Measurements from ENCODE around the gene FLT3.

The FLT3 gene

DNA sequence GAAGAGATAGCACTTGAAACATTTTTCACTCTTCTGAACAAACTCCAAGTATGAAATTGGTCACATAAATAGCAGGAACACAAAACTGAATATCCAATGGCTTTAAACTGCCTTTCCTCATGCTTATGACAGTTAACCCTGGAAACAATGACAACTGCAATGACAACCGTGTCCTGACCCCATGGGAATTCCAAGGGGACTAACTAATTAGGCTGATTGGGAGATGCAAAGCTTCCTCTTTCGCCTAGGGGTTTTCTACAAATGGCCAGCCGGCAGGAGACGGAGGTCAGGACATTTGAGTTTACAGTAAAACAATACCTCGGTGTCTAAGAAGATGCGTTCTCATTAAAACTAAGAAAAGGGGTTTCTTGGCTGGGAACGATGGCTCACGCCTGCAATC lies 58.9 kb downstream of the FLT3 start:
- H3K9me3 ChIP-seq (replicated peaks in 1 of 2; ENCODE audit: control insufficient read depth in 2 of 2, insufficient read depth in 1 of 2, low read depth in 1 of 2, low read length in 2 of 2) = no peaks in the 10 kb centered on the region
- H2BK120ac ChIP-seq (ENCODE audit: low read depth, low read length) = no peak overlapping the region
- no peak for DNase-seq (ENCODE audit: low spot score)
- no peaks in the 10 kb centered on the region for H3K27me3 ChIP-seq (ENCODE audit: control insufficient read depth in 3 of 3, insufficient read depth in 3 of 3, low read depth in 1 of 3, low read length in 3 of 3)
- H4K91ac ChIP-seq (ENCODE audit: low read depth, low read length, poor library complexity) = no peak overlapping the region
- no peaks in the 10 kb centered on the region for H3K36me3 ChIP-seq (replicated peaks in 1 of 2; ENCODE audit: control insufficient read depth in 2 of 2, insufficient read depth in 2 of 2, low read length in 2 of 2)
- H2AK5ac ChIP-seq (ENCODE audit: low read depth, low read length) = no peak overlapping the region
- H3K4ac ChIP-seq (ENCODE audit: low read length) = no peak overlapping the region
- H3K27ac ChIP-seq (replicated peaks; ENCODE audit: low read length) = no peak overlapping the region
- no peak overlapping the region for H3K4me2 ChIP-seq (ENCODE audit: insufficient read depth, low read length, poor library complexity, severe bottlenecking)
- no peak overlapping the region for H4K8ac ChIP-seq (ENCODE audit: low read depth, low read length)
- H2AFZ ChIP-seq (ENCODE audit: low read length) = no peak overlapping the region
- H3K23ac ChIP-seq (ENCODE audit: low read depth, low read length, poor library complexity) = no peak overlapping the region
- H2BK12ac ChIP-seq (ENCODE audit: low read length) = no peak overlapping the region
- peaks cover 0 to 5% of the 10 kb centered on the region in 2 donors for H3K4me1 ChIP-seq (ENCODE audit: control insufficient read depth in 2 of 2, insufficient read depth in 1 of 2, low read depth in 1 of 2, low read length in 2 of 2)
- no peak overlapping the region for H2BK5ac ChIP-seq (ENCODE audit: low read length)
- H3K18ac ChIP-seq (ENCODE audit: low read length) = no peak overlapping the region
- no peak overlapping the region for H3K14ac ChIP-seq (ENCODE audit: low read length)
- no CpG with 5 or more reads among the region's 8 CpGs for WGBS, 2 donors (ENCODE audit: extremely low coverage in 2 of 2, insufficient read length in 2 of 2, insufficient replicate concordance in 1 of 2)
- no peak overlapping the region for H2BK15ac ChIP-seq (ENCODE audit: low read length)
- H3K4me3 ChIP-seq (ENCODE audit: low read length in 2 of 2) = no peak overlapping the region
- H3K9ac ChIP-seq (ENCODE audit: low read depth, low read length, poor library complexity) = no peak overlapping the region
- H3K79me1 ChIP-seq (ENCODE audit: low read depth, low read length) = no peaks in the 10 kb centered on the region

GRCh38 chr13:28041031-28041461 lies 59.3 kb downstream of the FLT3 start:
- H3K9ac ChIP-seq (ENCODE audit: low read depth, low read length, poor library complexity) = no peak overlapping the region
- no peak overlapping the region for H3K14ac ChIP-seq (ENCODE audit: low read length)
- no peak overlapping the region for H2BK15ac ChIP-seq (ENCODE audit: low read length)
- H2BK120ac ChIP-seq (ENCODE audit: low read depth, low read length) = no peak overlapping the region
- H2BK5ac ChIP-seq (ENCODE audit: low read length) = no peak overlapping the region
- H3K18ac ChIP-seq (ENCODE audit: low read length) = no peak overlapping the region
- H4K8ac ChIP-seq (ENCODE audit: low read depth, low read length) = no peak overlapping the region
- H3K23ac ChIP-seq (ENCODE audit: low read depth, low read length, poor library complexity) = no peak overlapping the region
- WGBS, 2 donors (ENCODE audit: extremely low coverage in 2 of 2, insufficient read length in 2 of 2, insufficient replicate concordance in 1 of 2) = no CpG with 5 or more reads among the region's 4 CpGs
- no peaks in the 10 kb centered on the region for H3K9me3 ChIP-seq (replicated peaks in 1 of 2; ENCODE audit: control insufficient read depth in 2 of 2, insufficient read depth in 1 of 2, low read depth in 1 of 2, low read length in 2 of 2)
- no peak for DNase-seq (ENCODE audit: low spot score)
- H3K27ac ChIP-seq (replicated peaks; ENCODE audit: low read length) = no peak overlapping the region
- no peak overlapping the region for H2AFZ ChIP-seq (ENCODE audit: low read length)
- no peaks in the 10 kb centered on the region for H3K27me3 ChIP-seq (ENCODE audit: control insufficient read depth in 3 of 3, insufficient read depth in 3 of 3, low read depth in 1 of 3, low read length in 3 of 3)
- H4K91ac ChIP-seq (ENCODE audit: low read depth, low read length, poor library complexity) = no peak overlapping the region
- no peaks in the 10 kb centered on the region for H3K36me3 ChIP-seq (replicated peaks in 1 of 2; ENCODE audit: control insufficient read depth in 2 of 2, insufficient read depth in 2 of 2, low read length in 2 of 2)
- no peaks in the 10 kb centered on the region for H3K79me1 ChIP-seq (ENCODE audit: low read depth, low read length)
- no peak overlapping the region for H3K4me2 ChIP-seq (ENCODE audit: insufficient read depth, low read length, poor library complexity, severe bottlenecking)
- H2AK5ac ChIP-seq (ENCODE audit: low read depth, low read length) = no peak overlapping the region
- no peak overlapping the region for H3K4ac ChIP-seq (ENCODE audit: low read length)
- H2BK12ac ChIP-seq (ENCODE audit: low read length) = no peak overlapping the region
- peaks cover 0 to 4% of the 10 kb centered on the region in 2 donors for H3K4me1 ChIP-seq (ENCODE audit: control insufficient read depth in 2 of 2, insufficient read depth in 1 of 2, low read depth in 1 of 2, low read length in 2 of 2)
- H3K4me3 ChIP-seq (ENCODE audit: low read length in 2 of 2) = no peak overlapping the region

GRCh38 chr13:28037399-28037798 lies 63.0 kb downstream of the FLT3 start:
- Histone ChIP-seq H3K4me2 (ENCODE audit: insufficient read depth, low read length, poor library complexity, severe bottlenecking) (no peak overlapping the region), H3K18ac (ENCODE audit: low read length) (no peak overlapping the region), H3K79me1 (ENCODE audit: low read depth, low read length) (no peaks in the 10 kb centered on the region), H3K4ac (ENCODE audit: low read length) (no peak overlapping the region), H2BK5ac (ENCODE audit: low read length) (no peak overlapping the region), H4K91ac (ENCODE audit: low read depth, low read length, poor library complexity) (no peak overlapping the region), H3K27ac (replicated peaks; ENCODE audit: low read length) (no peak overlapping the region), H3K4me1 (ENCODE audit: control insufficient read depth in 2 of 2, insufficient read depth in 1 of 2, low read depth in 1 of 2, low read length in 2 of 2) (peaks cover 0 to 2% of the 10 kb centered on the region in 2 donors), H4K8ac (ENCODE audit: low read depth, low read length) (no peak overlapping the region), H2BK12ac (ENCODE audit: low read length) (no peak overlapping the region), H3K36me3 (replicated peaks in 1 of 2; ENCODE audit: control insufficient read depth in 2 of 2, insufficient read depth in 2 of 2, low read length in 2 of 2) (no peaks in the 10 kb centered on the region), H3K14ac (ENCODE audit: low read length) (no peak overlapping the region), H3K9me3 (replicated peaks in 1 of 2; ENCODE audit: control insufficient read depth in 2 of 2, insufficient read depth in 1 of 2, low read depth in 1 of 2, low read length in 2 of 2) (no peaks in the 10 kb centered on the region), H2AK5ac (ENCODE audit: low read depth, low read length) (no peak overlapping the region), H2AFZ (ENCODE audit: low read length) (no peak overlapping the region), H3K4me3 (ENCODE audit: low read length in 2 of 2) (no peak overlapping the region), H2BK120ac (ENCODE audit: low read depth, low read length) (no peak overlapping the region), H2BK15ac (ENCODE audit: low read length) (no peak overlapping the region), H3K9ac (ENCODE audit: low read depth, low read length, poor library complexity) (no peak overlapping the region), H3K27me3 (ENCODE audit: control insufficient read depth in 3 of 3, insufficient read depth in 3 of 3, low read depth in 1 of 3, low read length in 3 of 3) (no peaks in the 10 kb centered on the region), H3K23ac (ENCODE audit: low read depth, low read length, poor library complexity) (no peak overlapping the region)
- no CpG with 5 or more reads among the region's 2 CpGs for WGBS, 2 donors (ENCODE audit: extremely low coverage in 2 of 2, insufficient read length in 2 of 2, insufficient replicate concordance in 1 of 2)
- DNase-seq (ENCODE audit: low spot score) = no peak

GRCh38 chr13:28035146-28035782 lies 65.1 kb downstream of the FLT3 start:
- WGBS, 2 donors (ENCODE audit: extremely low coverage in 2 of 2, insufficient read length in 2 of 2, insufficient replicate concordance in 1 of 2) = no CpG with 5 or more reads among the region's 6 CpGs
- DNase-seq (ENCODE audit: low spot score) = no peak
- H3K23ac ChIP-seq (ENCODE audit: low read depth, low read length, poor library complexity) = no peak overlapping the region

More at GRCh38 chr13:28035146-28035782, 65.1 kb downstream of the FLT3 start:
- Histone ChIP-seq H4K8ac (ENCODE audit: low read depth, low read length) (no peak overlapping the region), H3K27ac (replicated peaks; ENCODE audit: low read length) (no peak overlapping the region), H3K4me1 (ENCODE audit: control insufficient read depth in 2 of 2, insufficient read depth in 1 of 2, low read depth in 1 of 2, low read length in 2 of 2) (no peaks in the 10 kb centered on the region), H3K4me2 (ENCODE audit: insufficient read depth, low read length, poor library complexity, severe bottlenecking) (no peak overlapping the region), H3K27me3 (ENCODE audit: control insufficient read depth in 3 of 3, insufficient read depth in 3 of 3, low read depth in 1 of 3, low read length in 3 of 3) (no peaks in the 10 kb centered on the region), H3K36me3 (replicated peaks in 1 of 2; ENCODE audit: control insufficient read depth in 2 of 2, insufficient read depth in 2 of 2, low read length in 2 of 2) (no peaks in the 10 kb centered on the region), H2BK120ac (ENCODE audit: low read depth, low read length) (no peak overlapping the region), H2AK5ac (ENCODE audit: low read depth, low read length) (no peak overlapping the region), H2BK5ac (ENCODE audit: low read length) (no peak overlapping the region), H3K4me3 (ENCODE audit: low read length in 2 of 2) (no peak overlapping the region), H3K14ac (ENCODE audit: low read length) (no peak overlapping the region), H3K79me1 (ENCODE audit: low read depth, low read length) (no peaks in the 10 kb centered on the region), H3K9me3 (replicated peaks in 1 of 2; ENCODE audit: control insufficient read depth in 2 of 2, insufficient read depth in 1 of 2, low read depth in 1 of 2, low read length in 2 of 2) (no peaks in the 10 kb centered on the region), H2AFZ (ENCODE audit: low read length) (no peak overlapping the region), H2BK12ac (ENCODE audit: low read length) (no peak overlapping the region), H3K18ac (ENCODE audit: low read length) (no peak overlapping the region), H3K4ac (ENCODE audit: low read length) (no peak overlapping the region), H3K9ac (ENCODE audit: low read depth, low read length, poor library complexity) (no peak overlapping the region), H4K91ac (ENCODE audit: low read depth, low read length, poor library complexity) (no peak overlapping the region), H2BK15ac (ENCODE audit: low read length) (no peak overlapping the region)
